CD4-positive, alpha-beta T cell treated with Interleukin-17A for 1 hour (primary cell): ENCODE data around the gene CYSLTR2.
"Not testable (repeated sequence)": the region's sequence is repeated elsewhere in the genome, so short reads cannot be mapped to it uniquely, and the experiment has no call there.

Experiments used
- DNase-seq: peaks from one replicate; pipeline ENCODE4 v3.0.0-alpha.2; 2020

CYSLTR2 gene

DNA sequence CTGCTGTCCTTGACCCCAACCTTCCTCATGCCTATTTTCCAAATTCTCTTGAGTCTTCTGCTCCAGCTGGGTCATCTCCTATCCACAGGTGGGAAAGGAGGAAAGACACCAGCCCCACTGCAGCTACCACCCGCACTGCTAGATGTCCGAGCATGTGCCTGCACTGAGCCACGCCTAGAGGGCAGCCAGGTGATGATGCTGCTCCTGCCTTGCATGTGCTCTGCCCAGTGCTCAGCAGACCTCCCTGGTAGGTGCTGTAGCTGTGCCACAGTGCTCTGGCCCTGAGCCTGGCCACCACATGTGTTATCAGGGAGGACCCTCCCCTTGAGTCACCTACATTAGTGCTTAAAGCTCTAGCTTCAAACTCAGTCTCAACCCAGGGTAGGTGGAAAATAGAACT, 6.9 kb upstream of the CYSLTR2 start:
- DNase-seq: no peak

DNA sequence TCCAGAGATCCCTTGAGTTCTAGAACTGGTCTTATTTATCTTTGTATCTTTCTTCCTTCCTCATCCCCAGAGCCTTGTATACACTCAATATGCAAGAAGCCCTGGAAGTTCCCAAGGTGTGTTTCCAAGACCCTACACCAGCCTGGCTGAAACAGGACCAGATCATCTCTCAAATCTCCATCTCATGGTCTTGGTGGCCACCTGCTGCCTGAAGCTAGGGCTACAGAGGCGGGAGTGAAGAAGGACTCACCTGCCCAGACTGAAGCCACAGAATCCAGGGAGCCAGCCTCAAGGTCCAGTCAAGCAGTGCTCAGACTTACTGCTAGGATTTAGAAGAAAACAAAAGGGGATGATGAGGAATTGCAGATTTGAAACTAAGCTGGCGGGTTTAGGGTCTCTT, 6.1 kb upstream of the CYSLTR2 start:
- DNase-seq: no peak

DNA sequence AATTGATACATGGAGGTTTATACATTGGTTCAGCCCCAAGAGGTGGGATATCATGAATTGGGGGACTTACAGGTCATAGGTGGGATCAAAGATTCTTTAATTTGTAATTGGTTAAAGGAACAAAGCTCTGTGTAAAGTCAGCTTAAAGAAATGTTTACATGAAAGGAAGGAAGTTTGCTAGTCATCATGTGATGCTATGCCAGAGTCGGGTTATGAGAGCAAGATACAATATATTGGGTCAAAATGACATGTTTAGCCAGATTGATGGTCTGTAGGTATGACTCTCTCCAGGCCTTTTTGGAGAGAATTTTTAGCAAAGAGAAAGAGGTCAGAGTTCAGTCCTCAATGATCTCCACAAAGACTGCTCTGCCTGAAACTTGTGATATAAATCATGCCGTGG, 5.3 kb upstream of the CYSLTR2 start:
- DNase-seq: no peak

DNA sequence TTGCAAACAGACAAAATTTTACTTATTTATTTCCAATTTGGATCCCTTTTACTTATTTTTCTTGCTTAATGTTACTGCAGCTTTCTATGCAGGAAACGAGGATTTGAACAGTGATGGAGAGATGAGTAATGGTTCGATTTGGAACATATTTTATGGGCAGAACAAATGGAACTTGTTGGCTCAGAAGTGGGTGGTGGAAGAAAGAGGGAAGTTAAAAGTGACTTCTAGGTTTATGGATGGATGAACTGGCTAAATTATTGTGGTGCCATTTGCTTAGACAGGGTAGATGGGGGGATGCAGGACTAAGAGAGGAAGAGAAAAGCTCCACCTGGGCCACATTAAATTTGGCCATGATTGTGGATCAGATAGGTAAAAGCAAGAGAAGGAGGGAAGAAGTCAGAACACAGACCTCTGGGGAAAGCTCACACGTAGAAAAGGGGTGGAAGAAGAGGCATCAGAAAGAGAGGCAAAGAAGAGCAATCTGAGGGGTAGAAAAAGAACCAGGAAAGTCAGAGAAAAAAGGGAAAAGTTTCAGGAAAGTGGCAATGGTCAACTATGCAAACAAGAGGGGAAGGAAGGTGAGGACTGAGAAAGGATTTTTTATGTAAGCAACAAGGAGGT, 768 bp upstream of the CYSLTR2 start:
- DNase-seq: no peak

DNA sequence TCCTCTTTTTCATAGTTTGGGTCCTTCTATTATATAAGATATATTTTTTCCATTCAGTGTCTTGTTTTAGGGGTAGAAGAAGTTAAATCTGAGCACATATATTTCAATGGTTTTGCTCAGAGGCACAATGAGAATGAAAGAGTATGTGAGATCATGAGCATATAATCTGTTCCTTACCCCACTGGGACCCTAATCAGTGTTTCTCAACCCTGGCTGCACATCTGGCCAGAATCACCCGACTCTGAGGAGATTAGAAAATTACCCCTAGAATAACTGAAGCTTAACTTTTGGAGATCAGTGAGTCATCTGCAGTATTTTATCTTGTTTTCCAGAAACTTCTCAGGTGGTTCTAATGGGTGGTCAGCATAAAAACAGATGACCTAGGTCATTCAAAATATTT, 782 bp downstream of the CYSLTR2 start:
- no peak for DNase-seq

DNA sequence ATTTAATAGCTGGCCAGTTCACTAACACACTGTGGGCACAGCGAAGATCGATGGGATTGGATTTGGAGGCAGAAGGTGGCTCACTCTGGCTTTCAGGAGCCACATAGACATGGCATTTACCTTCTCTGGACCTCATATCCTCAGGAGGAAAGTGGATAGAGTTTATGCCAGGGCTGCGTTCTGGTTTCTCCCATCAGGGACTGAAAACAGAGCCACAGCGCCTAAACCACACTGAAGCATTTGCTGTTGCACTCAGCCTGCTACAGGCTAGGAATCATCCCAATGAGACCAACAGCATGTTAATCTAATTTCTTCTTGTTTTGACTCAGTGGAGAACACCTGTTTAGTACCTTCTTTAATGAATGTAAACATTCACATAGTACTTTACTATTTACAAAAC, 1.6 kb downstream of the CYSLTR2 start:
- no peak for DNase-seq

DNA sequence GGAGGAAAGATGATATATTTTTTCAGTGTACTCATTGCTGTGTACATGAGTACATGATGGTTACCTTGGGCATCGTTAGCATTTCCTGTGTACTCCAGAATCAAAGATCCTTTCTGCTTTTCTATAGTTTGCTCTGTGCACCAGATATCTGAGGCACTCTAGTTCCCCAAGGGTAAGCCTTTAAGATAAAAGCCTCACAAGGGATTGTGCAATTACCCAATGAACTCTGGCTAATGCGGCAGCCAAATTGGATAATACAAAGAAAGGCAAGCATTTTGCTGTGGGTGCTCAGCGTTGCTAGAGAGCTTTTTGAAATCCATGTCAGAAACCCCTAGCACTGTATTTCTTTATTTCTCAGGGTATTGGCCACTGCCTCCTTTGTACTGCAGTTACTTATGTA, 2.9 kb downstream of the CYSLTR2 start:
- no peak for DNase-seq

DNA sequence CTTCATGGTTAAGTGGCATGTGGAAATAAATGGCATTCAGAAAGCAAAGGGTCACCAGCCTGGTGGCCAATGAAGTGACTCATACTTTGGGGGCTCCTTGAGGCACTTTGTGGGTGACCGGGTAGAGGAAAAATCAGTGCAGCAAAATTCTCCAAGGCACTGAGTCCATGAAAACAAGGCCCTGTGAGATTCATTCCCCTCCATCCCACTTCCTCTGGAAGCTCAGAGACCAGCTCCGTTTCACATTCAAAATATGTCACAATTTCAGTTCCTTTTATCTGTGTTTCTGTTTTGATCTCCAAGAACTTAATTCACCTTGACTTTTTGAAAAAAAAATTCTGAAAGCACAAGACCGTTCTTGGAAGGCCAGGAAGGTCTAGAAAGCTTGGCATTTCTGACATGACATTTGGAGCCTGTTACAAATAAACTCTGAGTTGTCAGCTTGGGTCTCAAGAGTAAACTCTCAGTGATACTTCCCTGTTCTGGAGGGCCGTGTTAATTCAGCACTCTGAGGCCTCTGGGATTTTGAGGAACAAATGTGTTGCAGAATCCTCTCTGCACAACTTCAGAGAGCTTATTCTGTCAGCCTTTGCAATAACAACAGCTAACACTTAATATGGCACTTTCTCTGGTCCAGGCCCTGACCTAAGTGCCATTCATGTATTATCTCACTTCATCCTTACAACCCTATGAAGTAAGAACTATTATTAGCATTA, 6.8 kb downstream of the CYSLTR2 start:
- no peak for DNase-seq

DNA sequence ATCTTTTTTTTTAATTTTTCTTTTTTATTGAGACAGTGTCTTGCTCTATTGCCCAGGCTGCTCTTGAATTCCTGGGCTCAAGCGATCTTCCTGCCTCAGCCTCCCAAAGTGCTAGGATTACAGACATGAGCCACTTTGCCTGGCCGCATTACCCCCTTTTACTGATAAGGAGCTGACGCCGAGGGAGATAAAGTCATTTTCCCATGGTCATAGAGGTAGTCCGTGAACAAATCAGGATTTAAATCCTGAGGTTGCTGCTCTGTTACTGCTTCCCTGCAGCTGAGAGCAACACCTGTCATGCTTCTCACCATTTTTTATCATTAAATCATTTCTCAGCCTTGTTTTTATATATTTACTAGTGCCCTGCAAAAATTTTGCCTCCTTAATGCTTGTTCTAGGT, 7.4 kb downstream of the CYSLTR2 start:
- no peak for DNase-seq

DNA sequence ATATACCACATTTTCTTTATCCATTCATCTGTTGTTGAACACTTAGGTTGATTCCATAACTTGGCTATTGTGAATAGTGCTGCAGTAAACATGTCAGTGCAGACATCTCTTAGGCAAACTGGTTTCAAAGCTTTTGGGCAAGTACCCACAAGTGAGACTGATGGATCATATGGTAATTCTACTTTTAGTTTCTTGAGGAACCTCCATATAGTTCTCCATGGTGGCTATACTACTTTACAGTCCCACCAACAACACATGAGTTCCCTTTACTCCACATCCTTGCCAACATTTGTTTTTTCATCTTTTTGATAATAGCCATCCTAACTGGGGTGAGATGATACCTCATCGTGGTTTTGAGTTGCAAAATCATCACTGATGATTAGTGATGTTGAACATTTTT, 8.5 kb downstream of the CYSLTR2 start:
- DNase-seq: no peak

DNA sequence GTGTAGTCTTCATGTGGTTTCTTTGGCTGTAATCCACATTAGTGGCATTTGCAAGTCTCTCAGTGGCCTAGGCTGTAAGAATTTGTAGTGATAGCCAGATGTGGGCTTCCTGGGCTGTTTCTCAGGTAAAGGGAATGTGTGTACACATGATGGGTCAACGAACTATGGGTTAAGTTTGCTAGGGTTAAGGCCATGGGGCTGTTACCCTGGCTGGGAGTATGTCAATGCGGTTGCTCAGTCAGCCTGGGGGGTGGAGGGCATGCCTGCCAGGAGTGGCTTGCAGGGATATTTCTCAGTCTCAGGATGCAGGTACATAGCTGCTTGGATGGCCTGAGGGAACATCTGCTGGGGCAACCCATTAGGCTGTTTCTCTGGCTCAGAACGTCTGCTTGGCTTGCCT, 13.4 kb downstream of the CYSLTR2 start:
- DNase-seq: no peak

DNA sequence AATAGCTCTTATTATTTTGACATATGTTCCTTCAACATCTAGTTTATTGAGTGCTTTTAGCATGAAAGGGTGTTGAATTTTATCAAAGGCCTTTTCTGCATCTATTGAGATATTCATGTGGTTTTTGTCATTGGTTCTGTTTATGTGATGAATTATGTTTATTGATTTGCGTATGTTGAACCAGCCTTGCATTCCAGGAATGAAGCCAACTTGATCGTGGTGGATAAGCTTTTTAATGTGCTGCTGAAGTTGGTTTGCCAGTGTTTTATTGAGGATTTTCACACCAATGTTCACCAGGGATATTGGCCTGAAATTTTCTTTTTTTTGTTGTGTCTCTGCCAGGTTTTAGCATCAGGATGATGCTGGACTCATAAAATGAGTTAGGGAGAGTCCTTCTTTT, 17.7 kb downstream of the CYSLTR2 start:
- DNase-seq: not testable (repeated sequence)

DNA sequence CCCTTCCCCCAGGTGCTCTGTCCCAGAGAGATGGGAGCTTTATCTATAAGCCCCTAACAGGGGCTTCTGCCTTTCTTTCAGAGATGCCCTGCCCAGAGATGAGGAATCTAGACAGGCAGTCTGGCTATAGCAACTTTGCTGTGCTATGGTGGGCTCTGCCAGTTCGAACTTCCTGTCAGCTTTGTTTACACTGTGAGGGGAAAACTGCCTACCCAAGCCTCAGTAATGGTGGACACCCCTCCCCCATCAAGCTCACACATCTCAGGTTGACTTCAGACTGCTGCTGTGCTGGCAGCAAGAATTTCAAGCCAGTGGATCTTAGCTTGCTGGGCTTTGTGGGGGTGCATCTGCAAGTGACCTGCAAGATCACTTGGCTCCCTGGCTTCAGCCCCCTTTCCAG, 21.5 kb downstream of the CYSLTR2 start:
- no peak for DNase-seq

DNA sequence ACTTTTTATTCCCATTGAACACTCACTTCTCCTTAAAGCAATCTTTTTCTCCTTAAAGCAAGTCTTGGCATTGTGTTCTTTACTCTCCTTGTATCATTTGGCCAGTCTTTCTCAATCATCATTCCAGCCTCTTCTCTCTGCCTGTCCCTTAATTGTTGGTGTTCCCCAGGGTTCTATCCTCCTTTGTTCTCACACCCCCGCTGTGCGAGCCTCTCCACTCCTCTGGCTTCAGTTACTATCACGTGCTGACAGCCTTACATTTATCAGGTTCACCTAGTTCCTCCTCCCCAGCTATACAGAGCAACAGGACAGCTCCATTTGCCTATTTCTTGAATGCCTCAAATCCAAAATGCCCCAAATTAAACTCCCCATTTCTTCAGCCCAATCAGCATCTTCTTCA, 24.6 kb downstream of the CYSLTR2 start:
- DNase-seq: no peak

DNA sequence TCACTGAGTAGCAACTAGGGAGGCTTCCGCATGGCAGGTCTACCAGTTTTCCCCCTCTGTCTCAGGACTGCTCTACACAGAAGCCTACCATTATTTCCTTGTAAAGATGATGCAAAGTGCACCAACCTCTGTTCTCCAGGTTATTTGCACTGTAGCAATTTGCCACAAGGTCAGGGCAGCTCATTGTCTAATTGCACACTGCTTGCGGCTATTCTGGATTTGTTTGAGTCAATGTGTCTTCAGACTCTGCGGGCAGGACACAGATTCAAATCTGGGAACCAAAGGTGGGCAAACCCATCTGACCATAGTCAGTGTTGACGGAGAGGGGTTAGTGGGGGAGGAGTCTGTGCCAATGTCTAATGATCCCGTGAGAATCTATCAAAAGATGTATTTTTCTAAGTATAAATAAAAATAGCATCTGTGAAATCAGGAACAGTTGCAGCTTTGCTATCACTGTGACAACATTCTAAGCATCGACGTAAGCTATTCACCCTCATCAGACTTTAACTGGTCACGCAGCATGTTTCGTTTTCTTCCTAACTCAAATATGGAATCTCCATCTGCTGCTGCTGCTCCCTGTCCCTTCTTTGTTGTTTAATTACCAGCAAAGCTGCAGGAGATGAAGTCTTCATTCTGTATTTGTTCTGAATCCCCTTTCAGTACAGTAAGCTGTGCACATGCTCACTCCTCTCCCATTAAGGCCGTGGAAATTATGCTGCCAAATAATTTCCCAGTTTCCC, 26.4 kb downstream of the CYSLTR2 start:
- no peak for DNase-seq

DNA sequence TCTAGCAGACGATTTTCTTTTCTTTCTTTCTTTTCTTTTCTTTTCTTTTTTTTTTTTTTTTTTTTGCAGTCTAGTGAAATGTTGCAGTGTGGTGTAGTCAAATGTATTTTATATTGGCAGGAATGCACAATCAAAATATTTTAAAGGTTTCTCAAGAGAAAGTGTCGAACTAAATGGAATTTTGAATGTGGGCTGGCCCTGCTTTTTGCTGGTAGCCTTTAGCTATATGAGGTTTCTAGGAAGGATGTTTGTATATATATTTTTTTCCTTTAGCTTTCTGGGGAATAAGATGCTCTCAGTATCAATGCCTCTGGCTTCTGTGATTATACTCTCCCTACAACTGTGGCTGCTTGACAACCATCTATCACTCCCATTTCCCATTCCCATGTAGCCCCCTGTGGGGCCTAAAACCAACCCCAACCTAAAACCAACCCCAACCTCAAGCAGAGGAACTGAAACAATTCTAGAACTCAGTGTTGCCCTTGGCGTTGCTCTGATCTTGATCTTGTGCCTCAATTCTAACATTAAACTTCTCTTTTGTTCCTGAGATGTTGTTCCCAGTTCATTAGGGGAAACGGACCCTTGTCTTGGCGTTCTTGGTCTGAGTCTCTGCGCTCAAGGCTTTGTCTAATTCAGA, 27.1 kb downstream of the CYSLTR2 start:
- no peak for DNase-seq

DNA sequence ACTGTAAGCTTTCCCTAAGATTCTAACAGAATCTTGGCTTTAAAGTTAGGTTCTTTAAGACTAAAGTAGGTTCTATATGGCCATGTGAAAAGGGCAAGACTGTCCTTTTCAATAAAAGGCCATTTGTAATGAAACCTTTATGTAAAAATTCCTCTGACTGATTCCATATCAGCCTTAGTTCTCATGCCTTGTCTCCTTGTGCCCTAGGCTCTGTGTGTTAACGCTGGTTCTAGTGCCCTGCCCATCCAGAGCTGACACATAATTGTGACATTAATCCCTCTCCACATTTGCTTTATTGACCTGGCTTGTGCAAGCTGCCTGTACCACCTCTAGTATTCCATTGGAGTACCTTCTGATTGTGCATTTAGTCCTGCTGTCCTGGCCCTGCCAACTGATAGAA, 28.2 kb downstream of the CYSLTR2 start:
- DNase-seq: no peak

DNA sequence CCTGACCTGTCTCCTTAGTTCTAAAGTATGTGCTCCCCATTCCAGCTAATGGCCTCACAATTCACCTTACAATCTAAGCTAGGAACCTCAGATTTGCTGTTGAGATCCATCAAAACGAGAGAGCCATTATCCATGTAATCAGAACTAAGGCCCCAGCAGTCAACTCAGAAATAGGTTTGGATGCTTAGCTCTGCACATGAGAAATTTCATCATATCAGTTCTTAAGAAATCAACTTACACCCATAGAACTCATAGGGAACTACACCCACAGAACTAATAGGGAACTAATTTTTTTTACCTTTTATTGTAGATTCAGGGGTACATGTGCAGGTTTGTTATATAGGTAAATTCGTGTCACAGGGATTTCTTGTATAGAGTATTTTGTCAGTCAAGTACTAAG, 28.7 kb downstream of the CYSLTR2 start:
- DNase-seq: no peak

DNA sequence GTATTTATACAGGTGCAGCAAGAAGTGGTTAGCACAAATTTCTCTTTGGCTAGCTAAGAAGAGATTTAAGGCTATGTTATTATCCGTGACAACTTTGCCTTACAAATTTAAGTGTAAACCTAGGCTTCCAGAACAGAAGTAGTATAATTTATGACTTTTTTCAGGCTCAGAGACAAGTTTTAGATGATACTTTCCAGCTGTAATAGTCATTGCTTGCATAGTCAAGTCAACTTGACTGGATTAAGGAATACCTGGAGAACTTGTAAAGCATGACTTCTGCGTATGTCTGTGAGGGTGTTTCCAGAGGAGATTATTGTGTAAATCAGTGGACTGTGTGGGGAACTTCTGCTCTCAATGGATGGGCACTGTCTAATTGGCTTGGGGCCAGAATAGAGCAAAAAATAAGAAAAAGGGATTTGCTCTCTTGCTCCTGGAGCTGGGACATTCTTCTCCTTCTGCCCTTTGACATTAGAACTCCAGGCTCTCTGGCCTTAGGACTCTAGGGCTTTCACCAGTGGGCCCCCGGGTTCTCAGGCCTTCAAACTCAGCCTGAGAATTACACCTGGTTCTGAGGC, 33.0 kb downstream of the CYSLTR2 start:
- DNase-seq: no peak

DNA sequence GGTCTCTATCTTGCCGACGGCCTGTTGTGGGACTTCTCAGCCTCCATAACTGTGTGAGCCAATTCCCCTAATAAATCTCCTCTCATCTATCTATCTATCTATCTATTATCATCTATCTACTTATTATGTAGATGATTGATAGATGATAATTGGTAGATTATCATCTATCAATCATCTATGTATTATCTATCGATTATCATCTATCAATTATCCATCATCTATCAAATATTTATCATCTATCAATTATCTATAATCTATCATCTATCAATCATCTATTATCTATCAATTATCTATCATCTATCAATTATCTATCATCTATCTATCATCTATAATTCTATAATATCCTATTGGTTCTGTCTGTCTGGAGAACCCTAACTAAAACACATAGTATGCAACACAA, 33.5 kb downstream of the CYSLTR2 start:
- no peak for DNase-seq

DNA sequence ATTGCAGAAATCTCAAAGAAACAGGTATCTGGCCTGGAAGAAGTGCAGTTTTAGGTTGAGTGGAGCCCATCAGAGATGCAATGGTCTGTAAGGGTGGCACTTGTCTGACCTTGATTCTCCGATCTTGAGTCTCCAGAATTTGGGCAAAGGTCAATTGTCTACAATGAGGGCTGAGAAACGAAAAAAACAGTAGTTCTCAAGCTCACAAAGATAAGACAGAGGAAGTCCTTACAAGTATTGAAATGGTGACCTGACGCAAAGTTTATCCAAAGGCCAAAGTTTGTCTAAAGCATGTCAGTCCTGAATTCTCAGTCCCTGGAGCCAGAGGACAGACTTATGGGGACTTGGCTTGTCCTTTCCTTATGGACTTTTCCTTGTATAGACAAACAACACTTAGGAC, 40.3 kb downstream of the CYSLTR2 start:
- no peak for DNase-seq

DNA sequence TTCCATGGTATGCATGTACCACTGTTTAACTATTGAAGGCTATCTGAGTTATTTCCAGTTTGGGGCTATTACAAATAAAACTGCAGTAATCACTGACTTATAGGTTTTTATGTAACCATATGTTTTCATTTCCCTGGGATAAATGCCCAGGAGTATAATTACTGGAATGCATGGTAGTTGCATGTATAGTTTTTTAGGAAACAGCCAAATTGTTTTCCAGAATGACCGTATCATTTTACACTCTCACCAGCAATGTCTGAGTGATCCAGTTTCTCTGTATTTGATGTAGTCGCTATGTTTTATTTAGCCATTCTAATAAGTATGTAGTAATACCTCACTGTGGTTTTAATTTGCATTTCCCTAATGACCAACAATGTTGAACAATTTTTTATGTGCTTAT, 42.0 kb downstream of the CYSLTR2 start:
- DNase-seq: no peak

DNA sequence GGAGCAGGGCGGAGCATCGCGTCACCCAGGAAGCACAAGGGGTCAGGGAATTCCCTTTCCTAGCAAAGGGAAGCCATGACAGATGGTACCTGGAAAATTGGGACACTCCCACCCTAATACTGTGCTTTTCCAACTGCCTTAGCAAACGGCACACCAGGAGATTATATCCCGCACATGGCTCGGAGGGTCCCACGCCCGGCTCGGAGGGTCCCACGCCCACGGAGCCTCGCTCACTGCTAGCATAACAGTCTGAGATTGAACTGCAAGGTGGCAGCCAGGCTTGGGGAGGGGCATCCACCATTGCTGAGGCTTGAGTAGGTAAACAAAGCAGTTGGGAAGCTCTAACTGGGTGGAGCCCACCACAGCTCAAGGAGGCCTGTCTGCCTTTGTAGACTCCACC, 42.9 kb downstream of the CYSLTR2 start:
- DNase-seq: not testable (repeated sequence)

DNA sequence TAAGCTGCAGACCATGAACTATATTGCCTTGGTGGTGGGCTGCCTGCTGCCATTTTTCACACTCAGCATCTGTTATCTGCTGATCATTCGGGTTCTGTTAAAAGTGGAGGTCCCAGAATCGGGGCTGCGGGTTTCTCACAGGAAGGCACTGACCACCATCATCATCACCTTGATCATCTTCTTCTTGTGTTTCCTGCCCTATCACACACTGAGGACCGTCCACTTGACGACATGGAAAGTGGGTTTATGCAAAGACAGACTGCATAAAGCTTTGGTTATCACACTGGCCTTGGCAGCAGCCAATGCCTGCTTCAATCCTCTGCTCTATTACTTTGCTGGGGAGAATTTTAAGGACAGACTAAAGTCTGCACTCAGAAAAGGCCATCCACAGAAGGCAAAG, 53.7 kb downstream of the CYSLTR2 start:
- DNase-seq: no peak
